ENCODE results near the gene GFRA1.

The GFRA1 gene

GRCh38 chr10:116260599-116260998, 12.4 kb downstream of the GFRA1 start:
- H3K9me3 Mint-ChIP-seq, result no peaks in the 10 kb centered on the region
- H3K27me3 Mint-ChIP-seq, result peaks cover 8% of the 10 kb centered on the region
- H3K27ac Mint-ChIP-seq, result no peak overlapping the region
- DNase-seq, result no peak
- no peak overlapping the region for H3K4me3 Mint-ChIP-seq
- H3K4me1 Mint-ChIP-seq (ENCODE audit: low read depth), result no peaks in the 10 kb centered on the region
- no peaks in the 10 kb centered on the region for H3K36me3 Mint-ChIP-seq (ENCODE audit: low read depth)

GRCh38 chr10:116259638-116260037, 13.4 kb downstream of the GFRA1 start:
- Mint-ChIP-seq H3K27ac (no peak overlapping the region), H3K27me3 (peaks cover 8% of the 10 kb centered on the region), H3K4me1 (ENCODE audit: low read depth) (no peaks in the 10 kb centered on the region), H3K4me3 (no peak overlapping the region), H3K36me3 (ENCODE audit: low read depth) (no peaks in the 10 kb centered on the region), H3K9me3 (no peaks in the 10 kb centered on the region)
- no peak for DNase-seq

- H3K36me3 Mint-ChIP-seq (ENCODE audit: low read depth), result no peaks in the 10 kb centered on the region
- H3K4me1 Mint-ChIP-seq (ENCODE audit: low read depth), result no peaks in the 10 kb centered on the region
- H3K4me3 Mint-ChIP-seq, result no peak overlapping the region
- H3K27me3 Mint-ChIP-seq, result peaks cover 8% of the 10 kb centered on the region
- no peak overlapping the region for H3K27ac Mint-ChIP-seq
- H3K9me3 Mint-ChIP-seq, result no peaks in the 10 kb centered on the region
- DNase-seq, result no peak
Observed at GRCh38 chr10:116257785-116258184, 15.2 kb downstream of the GFRA1 start.

GRCh38 chr10:116256752-116257259, 16.2 kb downstream of the GFRA1 start:
- no peak for DNase-seq

GRCh38 chr10:116255886-116256751, 16.9 kb downstream of the GFRA1 start:
- no peak for DNase-seq
- Mint-ChIP-seq H3K4me3 (no peak overlapping the region), H3K27me3 (peaks cover 7% of the 10 kb centered on the region), H3K27ac (no peak overlapping the region), H3K4me1 (ENCODE audit: low read depth) (no peaks in the 10 kb centered on the region), H3K36me3 (ENCODE audit: low read depth) (no peaks in the 10 kb centered on the region), H3K9me3 (no peaks in the 10 kb centered on the region)

More at GRCh38 chr10:116256752-116257259, 16.2 kb downstream of the GFRA1 start:
- Mint-ChIP-seq H3K27me3 (peaks cover 8% of the 10 kb centered on the region), H3K27ac (no peak overlapping the region), H3K36me3 (ENCODE audit: low read depth) (no peaks in the 10 kb centered on the region), H3K4me3 (no peak overlapping the region), H3K9me3 (no peaks in the 10 kb centered on the region), H3K4me1 (ENCODE audit: low read depth) (no peaks in the 10 kb centered on the region)

- Mint-ChIP-seq H3K4me1 (ENCODE audit: low read depth) (no peaks in the 10 kb centered on the region), H3K36me3 (ENCODE audit: low read depth) (no peaks in the 10 kb centered on the region), H3K4me3 (no peak overlapping the region)
Observed at GRCh38 chr10:116254422-116255155, 18.4 kb downstream of the GFRA1 start.

GRCh38 chr10:116253716-116254115, 19.3 kb downstream of the GFRA1 start:
- Mint-ChIP-seq H3K36me3 (ENCODE audit: low read depth) (no peaks in the 10 kb centered on the region), H3K27ac (no peak overlapping the region), H3K4me1 (ENCODE audit: low read depth) (no peaks in the 10 kb centered on the region), H3K27me3 (peaks cover 4% of the 10 kb centered on the region), H3K4me3 (no peak overlapping the region), H3K9me3 (no peaks in the 10 kb centered on the region)
- DNase-seq, result no peak

More at GRCh38 chr10:116254422-116255155, 18.4 kb downstream of the GFRA1 start:
- Mint-ChIP-seq H3K9me3 (no peaks in the 10 kb centered on the region), H3K27ac (no peak overlapping the region), H3K27me3 (peaks cover 4% of the 10 kb centered on the region)
- no peak for DNase-seq

GRCh38 chr10:116251602-116252395, 21.2 kb downstream of the GFRA1 start:
- H3K36me3 Mint-ChIP-seq (ENCODE audit: low read depth), result no peaks in the 10 kb centered on the region
- H3K4me3 Mint-ChIP-seq, result no peak overlapping the region
- H3K4me1 Mint-ChIP-seq (ENCODE audit: low read depth), result no peaks in the 10 kb centered on the region
- no peaks in the 10 kb centered on the region for H3K27me3 Mint-ChIP-seq
- H3K27ac Mint-ChIP-seq, result no peak overlapping the region
- no peak for DNase-seq
- no peaks in the 10 kb centered on the region for H3K9me3 Mint-ChIP-seq

GRCh38 chr10:116247691-116248090, 25.3 kb downstream of the GFRA1 start:
- Mint-ChIP-seq H3K27ac (no peak overlapping the region), H3K4me1 (ENCODE audit: low read depth) (no peaks in the 10 kb centered on the region), H3K27me3 (no peaks in the 10 kb centered on the region), H3K9me3 (no peaks in the 10 kb centered on the region), H3K4me3 (no peak overlapping the region), H3K36me3 (ENCODE audit: low read depth) (no peaks in the 10 kb centered on the region)
- DNase-seq, result no peak

GRCh38 chr10:116246263-116246662, 26.7 kb downstream of the GFRA1 start:
- Mint-ChIP-seq H3K27me3 (no peaks in the 10 kb centered on the region), H3K4me3 (no peak overlapping the region), H3K27ac (no peak overlapping the region), H3K4me1 (ENCODE audit: low read depth) (no peaks in the 10 kb centered on the region), H3K36me3 (ENCODE audit: low read depth) (no peaks in the 10 kb centered on the region), H3K9me3 (no peaks in the 10 kb centered on the region)
- no peak for DNase-seq

GRCh38 chr10:116245156-116245555, 27.9 kb downstream of the GFRA1 start:
- Mint-ChIP-seq H3K27ac (no peak overlapping the region), H3K36me3 (ENCODE audit: low read depth) (no peaks in the 10 kb centered on the region), H3K4me3 (no peak overlapping the region), H3K4me1 (ENCODE audit: low read depth) (no peaks in the 10 kb centered on the region), H3K27me3 (no peaks in the 10 kb centered on the region), H3K9me3 (no peaks in the 10 kb centered on the region)
- DNase-seq, result no peak

GRCh38 chr10:116241642-116242410, 31.2 kb downstream of the GFRA1 start:
- Mint-ChIP-seq H3K27ac (no peak overlapping the region), H3K9me3 (no peaks in the 10 kb centered on the region), H3K27me3 (no peaks in the 10 kb centered on the region), H3K4me1 (ENCODE audit: low read depth) (no peaks in the 10 kb centered on the region), H3K36me3 (ENCODE audit: low read depth) (no peaks in the 10 kb centered on the region), H3K4me3 (no peak overlapping the region)
- DNase-seq, result no peak

- Mint-ChIP-seq H3K4me1 (ENCODE audit: low read depth) (no peaks in the 10 kb centered on the region), H3K27me3 (no peaks in the 10 kb centered on the region), H3K27ac (no peak overlapping the region), H3K9me3 (no peaks in the 10 kb centered on the region), H3K4me3 (no peak overlapping the region), H3K36me3 (ENCODE audit: low read depth) (no peaks in the 10 kb centered on the region)
- DNase-seq, result no peak
Observed at GRCh38 chr10:116241085-116241484, 31.9 kb downstream of the GFRA1 start.
